ENCODE measurements around the gene PTPRCAP.

PTPRCAP gene

DNA sequence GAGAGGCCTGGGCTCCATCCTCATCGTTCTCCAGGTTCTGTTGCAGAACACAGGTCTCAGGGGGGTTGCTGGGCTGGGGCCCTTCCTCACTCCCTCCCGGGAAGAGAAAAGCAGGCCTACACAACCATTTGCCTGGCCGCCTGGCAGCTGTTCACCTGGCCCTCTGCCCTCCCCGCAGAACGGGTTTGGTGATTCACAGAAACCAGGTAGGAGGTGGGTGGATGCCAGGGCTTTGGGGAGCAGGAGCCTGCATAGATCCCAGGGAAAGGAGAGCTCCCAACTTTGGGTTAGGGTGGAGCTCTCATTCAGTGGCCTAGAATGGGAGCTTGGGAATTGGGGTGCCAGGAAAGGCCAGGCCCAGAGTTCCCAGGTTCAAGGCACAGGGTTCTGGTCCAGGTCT is 30.6 kb upstream of the PTPRCAP start:
- TF ChIP-seq, protein P1, sequence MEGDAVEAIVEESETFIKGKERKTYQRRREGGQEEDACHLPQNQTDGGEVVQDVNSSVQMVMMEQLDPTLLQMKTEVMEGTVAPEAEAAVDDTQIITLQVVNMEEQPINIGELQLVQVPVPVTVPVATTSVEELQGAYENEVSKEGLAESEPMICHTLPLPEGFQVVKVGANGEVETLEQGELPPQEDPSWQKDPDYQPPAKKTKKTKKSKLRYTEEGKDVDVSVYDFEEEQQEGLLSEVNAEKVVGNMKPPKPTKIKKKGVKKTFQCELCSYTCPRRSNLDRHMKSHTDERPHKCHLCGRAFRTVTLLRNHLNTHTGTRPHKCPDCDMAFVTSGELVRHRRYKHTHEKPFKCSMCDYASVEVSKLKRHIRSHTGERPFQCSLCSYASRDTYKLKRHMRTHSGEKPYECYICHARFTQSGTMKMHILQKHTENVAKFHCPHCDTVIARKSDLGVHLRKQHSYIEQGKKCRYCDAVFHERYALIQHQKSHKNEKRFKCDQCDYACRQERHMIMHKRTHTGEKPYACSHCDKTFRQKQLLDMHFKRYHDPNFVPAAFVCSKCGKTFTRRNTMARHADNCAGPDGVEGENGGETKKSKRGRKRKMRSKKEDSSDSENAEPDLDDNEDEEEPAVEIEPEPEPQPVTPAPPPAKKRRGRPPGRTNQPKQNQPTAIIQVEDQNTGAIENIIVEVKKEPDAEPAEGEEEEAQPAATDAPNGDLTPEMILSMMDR (IDR thresholded peaks at IDR 0.05; ENCODE audit: borderline replicate concordance, insufficient read depth, low read depth, low read length): no peak
- peak overlapping the region; percentile 88 for H3K4me3 ChIP-seq (ENCODE audit: low read depth, low read length)

DNA sequence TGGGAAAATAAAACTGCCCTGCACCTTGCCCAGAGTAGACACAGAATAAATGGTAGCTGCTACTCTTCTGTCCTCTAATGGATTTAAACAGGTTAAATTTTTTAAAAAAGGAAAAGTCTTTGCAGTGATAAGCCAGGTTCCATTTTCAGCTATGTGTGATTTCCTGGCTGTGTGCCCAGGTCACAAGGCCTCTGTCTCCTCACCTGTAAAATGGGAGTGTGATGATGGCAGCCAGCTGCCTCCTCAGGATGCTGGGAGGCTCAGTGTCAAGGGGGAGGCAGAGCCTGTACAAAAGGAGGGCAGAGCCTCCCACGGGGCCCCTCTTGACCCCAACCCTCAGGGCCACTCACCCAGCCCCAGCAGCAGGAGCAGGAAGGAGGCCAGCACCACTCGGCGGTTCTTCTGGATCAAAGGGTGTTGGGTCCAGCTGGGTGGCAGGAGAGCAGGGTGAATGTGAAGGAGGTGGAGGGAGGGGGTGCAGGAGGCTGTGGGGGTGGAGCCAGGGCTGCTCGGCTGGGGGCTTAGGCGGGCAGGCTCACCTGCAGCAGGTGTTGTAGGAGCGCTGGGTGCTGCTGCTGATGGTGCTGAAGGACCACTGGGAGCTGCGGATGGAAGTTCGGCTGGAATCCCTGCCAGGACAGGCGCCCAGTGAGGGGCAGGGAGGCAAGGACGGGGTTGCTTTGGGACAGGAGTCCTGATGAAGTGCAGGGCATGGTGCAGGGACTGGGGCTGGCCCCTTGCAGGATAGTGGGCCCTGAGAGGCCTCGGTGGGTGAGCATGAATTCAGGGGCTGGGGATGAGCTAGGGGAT is 29.7 kb upstream of the PTPRCAP start:
- TF ChIP-seq, protein P1 (IDR thresholded peaks at IDR 0.05; ENCODE audit: borderline replicate concordance, insufficient read depth, low read depth, low read length): no peak
- no peak overlapping the region for H3K4me3 ChIP-seq (ENCODE audit: low read depth, low read length)

DNA sequence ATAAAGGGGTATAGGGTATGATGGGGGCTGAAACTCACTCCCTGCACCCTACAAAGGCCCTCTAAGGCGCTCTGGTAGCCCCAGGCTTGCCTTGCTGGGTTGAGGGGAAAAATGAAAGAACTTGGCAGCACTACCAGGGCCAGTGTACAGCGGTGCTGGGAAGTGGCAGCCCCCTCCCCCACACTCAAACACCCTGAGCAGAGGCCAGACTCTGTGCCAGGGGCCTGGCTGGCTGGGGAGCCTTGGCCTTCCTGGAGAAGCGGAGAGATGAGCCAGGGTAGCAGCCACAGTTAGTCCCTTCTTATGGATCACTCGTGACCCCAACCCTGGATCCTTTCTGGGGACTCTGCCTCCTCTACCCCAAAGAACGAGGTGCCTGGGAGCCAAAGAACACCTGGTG is 28.9 kb upstream of the PTPRCAP start:
- no peak overlapping the region for H3K4me3 ChIP-seq (ENCODE audit: low read depth, low read length)
- TF ChIP-seq, protein P1 (IDR thresholded peaks at IDR 0.05; ENCODE audit: borderline replicate concordance, insufficient read depth, low read depth, low read length): no peak

DNA sequence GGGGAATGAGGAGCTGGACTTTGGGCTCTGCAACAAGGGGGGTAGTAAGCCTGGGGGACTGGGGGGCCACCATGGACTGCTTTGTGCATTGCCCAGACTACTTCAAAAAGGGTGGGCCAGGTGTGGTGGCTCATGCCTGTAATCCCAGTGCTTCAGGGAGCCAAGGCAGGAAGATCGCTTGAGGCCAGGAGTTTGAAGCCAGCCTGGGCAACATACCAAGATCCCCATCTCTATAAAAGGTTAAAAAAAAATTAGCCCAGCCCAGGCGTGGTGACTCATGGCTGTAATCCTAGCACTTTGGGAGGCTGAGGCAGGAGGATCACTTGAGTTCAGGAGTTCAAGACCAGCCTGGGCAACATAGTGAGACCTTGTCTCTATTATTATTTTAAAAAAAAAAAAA is 28.0 kb upstream of the PTPRCAP start:
- H3K4me3 ChIP-seq (ENCODE audit: low read depth, low read length): peak overlapping the region; percentile 75

DNA sequence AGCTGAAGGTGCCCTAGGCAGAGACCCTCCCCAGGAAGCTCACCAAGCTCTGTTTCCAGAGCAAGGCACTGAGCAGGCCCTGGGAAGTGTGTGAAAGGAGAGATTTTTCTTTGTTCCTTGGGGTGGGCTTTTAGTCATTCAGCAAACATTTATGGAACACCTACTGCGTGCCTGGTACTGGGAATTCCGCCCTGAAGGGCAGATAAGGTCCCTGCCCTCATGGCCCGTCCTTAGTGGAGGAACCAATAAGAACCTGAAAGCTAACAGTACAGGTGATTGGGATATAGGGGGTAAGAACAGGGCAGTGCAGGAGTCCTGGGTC is 27.7 kb upstream of the PTPRCAP start:
- H3K4me3 ChIP-seq (ENCODE audit: low read depth, low read length): peak overlapping the region; percentile 75

DNA sequence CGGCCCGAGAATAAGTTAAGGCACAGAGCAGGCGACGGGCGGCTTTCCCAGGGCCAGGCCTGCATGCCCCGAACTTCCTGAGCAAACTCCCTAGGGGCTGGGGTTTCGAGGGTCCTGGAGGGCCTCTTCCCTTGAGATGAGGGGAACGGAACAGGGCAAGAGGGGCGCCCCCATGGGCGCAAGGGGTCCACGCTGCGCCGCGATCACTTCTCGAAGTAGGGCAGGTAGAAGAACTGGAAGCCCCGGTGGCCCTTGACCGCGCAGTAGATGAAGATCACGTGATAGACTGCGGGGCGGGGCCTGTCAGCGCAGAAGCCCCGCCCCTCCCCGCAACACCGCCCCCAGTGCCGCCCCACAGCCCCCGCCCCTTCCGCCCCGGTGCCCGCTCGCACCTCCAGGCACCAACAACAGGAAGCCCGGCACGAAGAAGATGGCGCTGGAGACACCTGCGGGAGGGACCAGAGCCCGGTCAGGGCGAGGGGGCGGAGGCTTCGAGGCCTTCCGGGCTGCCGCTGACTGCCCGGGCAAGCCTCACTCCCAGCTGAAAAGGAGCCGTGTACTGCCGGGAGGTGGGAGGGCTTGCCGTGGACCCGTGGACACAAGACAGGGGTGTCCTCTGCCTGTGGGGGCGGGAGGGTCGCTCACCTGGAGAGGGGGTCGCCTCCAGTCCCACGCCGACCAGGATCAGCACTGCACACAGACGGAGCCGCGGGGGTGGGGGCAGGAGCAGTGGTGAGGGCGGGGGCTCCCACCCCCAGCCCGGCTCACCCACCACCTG is 27.1 kb upstream of the PTPRCAP start:
- H3K4me3 ChIP-seq (ENCODE audit: low read depth, low read length): peak overlapping the region; percentile 75
- TF ChIP-seq, protein P1 (IDR thresholded peaks at IDR 0.05; ENCODE audit: borderline replicate concordance, insufficient read depth, low read depth, low read length): no peak

More for the DNA sequence above, 27.7 kb upstream of the PTPRCAP start:
- TF ChIP-seq, protein P1 (IDR thresholded peaks at IDR 0.05; ENCODE audit: borderline replicate concordance, insufficient read depth, low read depth, low read length): no peak

DNA sequence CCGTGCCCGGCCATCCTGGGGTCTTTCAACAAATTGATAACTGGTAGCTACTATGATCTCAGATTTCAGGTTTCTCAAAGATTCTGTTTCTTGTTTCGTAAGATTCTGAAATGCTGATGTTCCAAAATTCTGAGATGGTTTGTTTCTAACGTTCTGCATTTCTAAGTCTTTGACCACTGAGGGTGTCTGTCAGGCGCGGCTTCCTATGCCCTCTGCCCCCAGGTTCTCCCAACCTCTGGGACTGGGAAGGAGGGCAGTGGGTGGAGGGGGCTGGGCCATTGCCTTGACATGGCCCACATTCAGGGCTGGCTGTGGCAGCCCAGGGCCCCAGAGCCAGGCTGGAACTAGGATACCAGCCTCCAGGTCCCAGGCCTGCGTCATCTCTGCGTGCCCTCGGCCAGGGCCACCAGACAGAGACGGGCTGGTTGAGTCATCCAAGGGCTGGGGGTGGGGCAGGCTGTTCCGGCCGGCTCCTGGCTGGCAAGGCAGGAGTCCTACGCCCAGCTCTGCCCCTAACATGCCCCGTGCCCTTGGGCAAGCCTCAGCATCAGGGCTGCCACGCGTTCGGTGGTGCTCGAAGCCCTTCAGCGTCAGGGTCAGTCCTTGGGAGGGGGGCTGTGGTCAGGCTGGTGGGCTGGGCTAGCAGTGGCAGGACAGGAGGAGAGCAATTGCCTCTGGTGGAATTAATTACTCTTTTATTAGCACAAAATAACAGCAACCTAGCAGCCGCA is 26.4 kb upstream of the PTPRCAP start:
- H3K4me3 ChIP-seq (ENCODE audit: low read depth, low read length): peak overlapping the region; percentile 33
- TF ChIP-seq, protein P1 (IDR thresholded peaks at IDR 0.05; ENCODE audit: borderline replicate concordance, insufficient read depth, low read depth, low read length): no peak
